Endothelial cell of umbilical vein (primary cell): ENCODE results near the gene DLG3. TPM values are rescaled to one million over a fixed set of nuclear protein-coding genes. Genes with fewer than 3 reads are reported as not detected.

Experiments used
- BruUV-seq: library from RNA; stranded (reverse); fragments of 400-500 nt; replicated peaks from 2 replicates; lab custom pipeline; 2021; lab: Mats Ljungman, UMichigan
- CTCF ChIA-PET: fragments of 300-600, 350-600 bp; sonication (Branson Sonifier 250); formaldehyde crosslinking; loops from one replicate; lab custom pipeline; 2021; ENCODE audit warnings: antibody characterized with exemption, inconsistent platforms; lab: Charles Lee
- POLR2A ChIA-PET: fragments of 300-600, 350-600 bp; sonication (Branson Sonifier 250); formaldehyde crosslinking; loops from one replicate; lab custom pipeline; 2021; ENCODE audit warnings: antibody characterized with exemption, inconsistent platforms; lab: Charles Lee
- DNase-seq: peaks from one replicate; pipeline ENCODE4 v3.0.0-alpha.2; 2011; ENCODE audit warnings: low read depth, low spot score
- FAIRE-seq: peaks from 2 replicates; lab custom pipeline; 2011; peaks lifted over from hg19 to GRCh38; lab: Jason Lieb, UNC
- H2AFZ ChIP-seq: 2 replicates; pipeline ENCODE4 v1.6.0; 2012; ENCODE audit warnings: low read depth, low read length, control low read depth, inconsistent platforms
- H3K27ac ChIP-seq: 2 replicates; pipeline ENCODE4 v1.5.1; 2011; ENCODE audit warnings: low read depth, mild to moderate bottlenecking, control low read depth, low read length, moderate library complexity; ENCODE audit not compliant: insufficient read depth
- H3K27me3 ChIP-seq, 2 experiments: 2 replicates each; pipeline versions ENCODE4 v1.6.0 to v1.6.1; 2011; ENCODE audit warnings: low read length in 2 of 2, mixed read lengths in 1 of 2; ENCODE audit not compliant: control insufficient read depth in 2 of 2, insufficient read depth in 2 of 2
- H3K36me3 ChIP-seq, 2 experiments: 2 replicates in 1 of 2; 3 replicates in 1 of 2; pipeline ENCODE4 v1.5.1; 2011; ENCODE audit warnings: low read length in 2 of 2, mild to moderate bottlenecking in 1 of 2, moderate library complexity in 1 of 2; ENCODE audit not compliant: control insufficient read depth in 2 of 2, insufficient read depth in 2 of 2; ENCODE audit errors: extremely low read depth in 1 of 2
- H3K4me1 ChIP-seq: 3 replicates; pipeline ENCODE4 v1.5.1; 2011; ENCODE audit warnings: mild to moderate bottlenecking, low read length; ENCODE audit not compliant: control insufficient read depth, insufficient read depth; ENCODE audit errors: extremely low read depth
- H3K4me2 ChIP-seq: 2 replicates; pipeline ENCODE4 v1.6.1; 2011; ENCODE audit warnings: low read length, control low read depth, mixed read lengths; ENCODE audit not compliant: insufficient read depth
- H3K4me3 ChIP-seq, 3 experiments: fragments of 200-600 bp in 1 of 3; sonication (generic), shearing (Covaris generic) in 1 of 3; replicated peaks in 1 of 3; 2 replicates each; pipeline ENCODE4 v1.5.1; 2011 to 2016; ENCODE audit warnings: control low read depth in 3 of 3, low read length in 3 of 3, mild to moderate bottlenecking in 2 of 3, inconsistent platforms in 1 of 3, low read depth in 1 of 3, moderate library complexity in 1 of 3; ENCODE audit not compliant: insufficient read depth in 1 of 3
- H3K79me2 ChIP-seq: 2 replicates; pipeline ENCODE4 v1.6.0; 2012; ENCODE audit warnings: low read length, inconsistent platforms; ENCODE audit not compliant: control insufficient read depth, insufficient read depth
- H3K9ac ChIP-seq: replicated peaks from 2 replicates; pipeline ENCODE3; 2011; ENCODE audit warnings: low read length, control low read depth; ENCODE audit not compliant: insufficient read depth; ENCODE audit errors: extremely low read depth
- H3K9me1 ChIP-seq: replicated peaks from 3 replicates; pipeline ENCODE4 v1.6.0; 2011; ENCODE audit warnings: mild to moderate bottlenecking, low read length; ENCODE audit not compliant: control insufficient read depth, insufficient read depth; ENCODE audit errors: extremely low read depth
- H3K9me3 ChIP-seq: replicated peaks from 2 replicates; pipeline ENCODE4 v1.5.1; 2012; ENCODE audit warnings: low read length, inconsistent platforms; ENCODE audit not compliant: control insufficient read depth, insufficient read depth
- H4K20me1 ChIP-seq: replicated peaks from 2 replicates; pipeline ENCODE3; 2011; ENCODE audit warnings: mild to moderate bottlenecking, low read length; ENCODE audit not compliant: control insufficient read depth, insufficient read depth; ENCODE audit errors: extremely low read depth
- EZH2 ChIP-seq: IDR thresholded peaks from 2 replicates; pipeline ENCODE4 v1.6.1; 2012; ENCODE audit warnings: borderline replicate concordance, low read depth, mild to moderate bottlenecking, moderate library complexity, low read length, inconsistent platforms; ENCODE audit not compliant: severe bottlenecking
- FOS ChIP-seq: IDR thresholded peaks from 2 replicates; pipeline ENCODE4 v1.6.1; 2011; ENCODE audit warnings: mild to moderate bottlenecking, low read length, moderate library complexity, borderline replicate concordance; ENCODE audit not compliant: insufficient read depth
- GATA2 ChIP-seq: IDR thresholded peaks from 2 replicates; pipeline ENCODE4 v1.7.0; 2011; ENCODE audit warnings: low read depth, mild to moderate bottlenecking, moderate library complexity, mixed read lengths, low read length; ENCODE audit not compliant: insufficient read length, insufficient read depth
- JUN ChIP-seq: IDR thresholded peaks from 2 replicates; pipeline ENCODE4 v1.6.1; 2011; ENCODE audit warnings: borderline replicate concordance, low read depth; ENCODE audit not compliant: insufficient read length, insufficient read depth
- MYC ChIP-seq: IDR thresholded peaks from one replicate; pipeline ENCODE4 v1.6.1; 2011; ENCODE audit warnings: mild to moderate bottlenecking, low read depth, low read length
- POLR2A ChIP-seq: IDR thresholded peaks from 2 replicates; pipeline ENCODE4 v1.6.1; 2012; ENCODE audit warnings: low read depth, mild to moderate bottlenecking, control low read depth, low read length
- POLR2AphosphoS5 ChIP-seq: IDR thresholded peaks from 2 replicates; pipeline ENCODE4 v1.6.1; 2012; ENCODE audit warnings: low read depth, mild to moderate bottlenecking, control low read depth, low read length, moderate library complexity; ENCODE audit not compliant: insufficient read depth
- dilution Hi-C: fragments of 300-500 bp; cut with MboI; formaldehyde crosslinking; loops from one replicate; pipeline ENCODE4 v1.15.0; 2019; ENCODE audit warnings: low sequenced_read_pairs; ENCODE audit not compliant: extremely low pct_ligation_motif_present
- intact Hi-C: fragments of 100-400 bp; cut with micrococcal nuclease; formaldehyde crosslinking; loops from one replicate; pipeline ENCODE4 v1.10.0; 2022
- polyA plus RNA-seq, 4 experiments: library from polyadenylated mRNA; depleted of rRNA in 3 of 4; stranded (reverse) in 3 of 4; unstranded in 1 of 4; fragments of >200 nt; gene quantifications; 2 replicates each; pipeline versions ENCODE4 v1.2.1 to v1.2.3, GENCODE V29; 2011 to 2012; ENCODE audit warnings: missing spikeins in 1 of 4
- total RNA-seq: library from RNA; stranded (reverse); gene quantifications from 2 replicates; pipeline ENCODE4 v1.2.3, GENCODE V29; 2021
- TF ChIP-seq, protein P1 (sequence below), 2 donors: IDR thresholded peaks; 1 replicate in 1 of 2; 2 replicates in 1 of 2; pipeline ENCODE4 v1.5.1; 2011; ENCODE audit warnings: low read length in 2 of 2, mild to moderate bottlenecking in 2 of 2, moderate library complexity in 2 of 2, control low read depth in 1 of 2, inconsistent platforms in 1 of 2, low read depth in 1 of 2; ENCODE audit not compliant: insufficient read depth in 1 of 2; ENCODE audit errors: extremely low read depth in 1 of 2
- TF ChIP-seq, protein P2 (sequence below): IDR thresholded peaks from 2 replicates; pipeline ENCODE4 v1.6.1; 2011; ENCODE audit not compliant: insufficient read depth, insufficient read length

Gene DLG3
- total and polyA plus RNA-seq, 2 donors (not counting 3 experiments of a cell fraction or from before 2014, with no cell fraction given) = 1.2 to 3.2 TPM

GRCh38 chrX:70527610-70528345, 83.1 kb downstream of the DLG3 start:
- no peak overlapping the region for H3K4me2 ChIP-seq
- H3K36me3 ChIP-seq = no peaks in the 10 kb centered on the region
- peaks cover 0 to 2% of the 10 kb centered on the region in 2 experiments for H3K27me3 ChIP-seq
- H3K4me3 ChIP-seq = no peak overlapping the region
- no peaks in the 10 kb centered on the region for H4K20me1 ChIP-seq
- H3K4me1 ChIP-seq = no peaks in the 10 kb centered on the region
- dilution Hi-C loops = no loop called here
- no TSS peak for BruUV-seq
- no peaks in the 10 kb centered on the region for H3K79me2 ChIP-seq
- FAIRE-seq = no peak
- no peaks in the 10 kb centered on the region for H3K9me1 ChIP-seq
- intact Hi-C loops = no loop called here
- no peak for TF ChIP-seq POLR2A
- TF ChIP-seq FOS = no peak
- TF ChIP-seq POLR2AphosphoS5 = no peak
- no peak for TF ChIP-seq EZH2
- TF ChIP-seq MYC = no peak
- no peak for TF ChIP-seq JUN
- TF ChIP-seq, protein P1, sequence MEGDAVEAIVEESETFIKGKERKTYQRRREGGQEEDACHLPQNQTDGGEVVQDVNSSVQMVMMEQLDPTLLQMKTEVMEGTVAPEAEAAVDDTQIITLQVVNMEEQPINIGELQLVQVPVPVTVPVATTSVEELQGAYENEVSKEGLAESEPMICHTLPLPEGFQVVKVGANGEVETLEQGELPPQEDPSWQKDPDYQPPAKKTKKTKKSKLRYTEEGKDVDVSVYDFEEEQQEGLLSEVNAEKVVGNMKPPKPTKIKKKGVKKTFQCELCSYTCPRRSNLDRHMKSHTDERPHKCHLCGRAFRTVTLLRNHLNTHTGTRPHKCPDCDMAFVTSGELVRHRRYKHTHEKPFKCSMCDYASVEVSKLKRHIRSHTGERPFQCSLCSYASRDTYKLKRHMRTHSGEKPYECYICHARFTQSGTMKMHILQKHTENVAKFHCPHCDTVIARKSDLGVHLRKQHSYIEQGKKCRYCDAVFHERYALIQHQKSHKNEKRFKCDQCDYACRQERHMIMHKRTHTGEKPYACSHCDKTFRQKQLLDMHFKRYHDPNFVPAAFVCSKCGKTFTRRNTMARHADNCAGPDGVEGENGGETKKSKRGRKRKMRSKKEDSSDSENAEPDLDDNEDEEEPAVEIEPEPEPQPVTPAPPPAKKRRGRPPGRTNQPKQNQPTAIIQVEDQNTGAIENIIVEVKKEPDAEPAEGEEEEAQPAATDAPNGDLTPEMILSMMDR (IDR thresholded peaks at IDR 0.05; ENCODE audit: extremely low read depth in 1 of 2, insufficient read depth in 1 of 2, low read depth in 1 of 2, low read length in 2 of 2) = no peak
- TF ChIP-seq, protein P2, sequence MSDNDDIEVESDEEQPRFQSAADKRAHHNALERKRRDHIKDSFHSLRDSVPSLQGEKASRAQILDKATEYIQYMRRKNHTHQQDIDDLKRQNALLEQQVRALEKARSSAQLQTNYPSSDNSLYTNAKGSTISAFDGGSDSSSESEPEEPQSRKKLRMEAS = no peak
- no peak for TF ChIP-seq GATA2
- H2AFZ ChIP-seq = no peak overlapping the region
- POLR2A ChIA-PET = no interaction called here
- no peak for DNase-seq
- CTCF ChIA-PET = no interaction called here
- no peak overlapping the region for H3K9ac ChIP-seq
- H3K9me3 ChIP-seq = no peaks in the 10 kb centered on the region
- no peak overlapping the region for H3K27ac ChIP-seq
